Esophagus squamous epithelium (tissue), 5 donors: ENCODE results near the gene MAP4K1. TPM values are rescaled to one million over a fixed set of nuclear protein-coding genes. Genes with fewer than 3 reads are reported as not detected.
"Not testable (repeated sequence)": the region's sequence is repeated elsewhere in the genome, so short reads cannot be mapped to it uniquely, and the experiment has no call there.

Experiments
- DNase-seq: peaks from one replicate; lab custom pipeline; 2025; lab: John Stamatoyannopoulos, UW
- H3K27ac ChIP-seq, 4 donors: fragments of 200-600 bp; sonication (generic); one replicate each; pipeline ENCODE4 v1.5.1; 2016 to 2019; ENCODE audit warnings: mild to moderate bottlenecking in 1 of 4
- H3K27me3 ChIP-seq, 4 donors: fragments of 200-600 bp; sonication (generic); 1 replicate in 3 of 4; 2 replicates in 1 of 4; pipeline versions ENCODE4 v1.5.1 to v1.6.0; 2017 to 2021; ENCODE audit warnings: antibody characterized with exemption in 1 of 4
- H3K36me3 ChIP-seq, 3 donors: fragments of 200-600 bp; sonication (generic); one replicate each; pipeline ENCODE4 v1.5.1; 2016 to 2019
- H3K4me1 ChIP-seq, 3 donors: fragments of 200-600 bp; sonication (generic); one replicate each; pipeline ENCODE4 v1.5.1; 2017 to 2019
- H3K4me3 ChIP-seq, 4 donors: fragments of 200-600 bp; sonication (generic); 1 replicate in 3 of 4; 2 replicates in 1 of 4; pipeline ENCODE4 v1.5.1; 2016 to 2019; ENCODE audit warnings: mild to moderate bottlenecking in 2 of 4, moderate library complexity in 1 of 4
- H3K9me3 ChIP-seq, 3 donors: fragments of 200-600 bp; sonication (generic); one replicate each; pipeline ENCODE4 v1.5.1; 2016 to 2019
- POLR2A ChIP-seq, 4 donors: fragments of 450-650 bp; IDR thresholded peaks; one replicate each; pipeline ENCODE4 v1.6.1; 2017; ENCODE audit warnings: antibody characterized with exemption in 4 of 4, mild to moderate bottlenecking in 4 of 4, moderate library complexity in 3 of 4
- WGBS, 2 donors: methylation state at CpG; one replicate each; pipeline ENCODE4 v1.1.5; 2018; 5-methylcytosine and 5-hydroxymethylcytosine counted together
- intact Hi-C: fragments of 100-400 bp; cut with DNase I; formaldehyde crosslinking; loops from one replicate; pipeline ENCODE4 v1.15.0; 2022
- total RNA-seq, 4 donors: library from RNA; depleted of rRNA; stranded (reverse); fragments of >200 nt; gene quantifications; one replicate each; pipeline ENCODE4 v1.1.0, GENCODE V29; 2016
- TF ChIP-seq, protein P1 (sequence below), 6 experiments: fragments of 450-650 bp in 4 of 6; fragments of 200-600 bp in 2 of 6; sonication (generic) in 2 of 6; IDR thresholded peaks; one replicate each; pipeline ENCODE4 v1.5.1; 2016 to 2019; ENCODE audit warnings: antibody characterized with exemption in 6 of 6, mild to moderate bottlenecking in 4 of 6, moderate library complexity in 4 of 6
- donor health status: DM: yes; HTN: yes; CAD: no.

The MAP4K1 gene
- total RNA-seq, 4 donors from 2014 or later = 1.5 to 4.2 (median 2.7) TPM

DNA sequence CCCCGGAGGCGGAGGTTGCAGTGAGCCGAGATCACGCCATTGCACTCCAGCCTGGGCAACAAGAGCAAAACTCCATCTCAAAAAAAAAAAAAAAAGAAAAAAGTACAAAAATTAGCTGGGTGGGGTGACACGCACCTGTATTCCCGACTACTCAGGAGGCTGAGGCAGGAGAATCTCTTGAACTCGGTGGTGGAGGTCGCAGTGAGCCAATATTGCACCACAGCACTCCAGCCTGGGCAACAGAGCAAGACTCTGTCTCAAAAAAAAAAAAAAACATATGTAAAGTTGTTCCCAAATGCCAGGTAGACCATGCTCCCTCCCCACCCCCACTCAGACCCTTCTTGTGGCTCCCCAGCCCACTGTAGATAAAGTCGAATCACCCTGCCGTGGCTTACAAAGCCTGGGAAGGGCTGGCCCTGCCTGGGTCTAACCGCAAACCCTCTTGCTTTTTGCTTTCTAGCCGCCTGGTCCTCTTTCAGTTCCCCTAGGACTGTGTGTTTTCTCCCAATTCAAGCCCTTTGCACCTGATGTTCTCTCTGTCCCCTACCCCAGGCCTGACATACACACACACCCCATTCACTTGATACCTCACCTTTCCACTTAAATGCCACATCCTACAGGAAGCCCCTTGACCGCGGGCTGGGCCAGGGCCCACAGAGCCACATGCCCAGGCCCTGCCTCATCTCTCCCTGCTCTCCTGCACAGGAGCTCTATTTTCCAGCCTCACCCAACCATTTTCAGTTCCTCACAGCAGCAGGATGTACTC, 34.4 kb downstream of the MAP4K1 start:
- 79 to 87% methylated on average over 12 to 14 of the region's 14 CpGs for WGBS, 2 donors
- Histone ChIP-seq H3K27ac (no peak overlapping the region), H3K9me3 (no peaks in the 10 kb centered on the region), H3K27me3 (no peaks in the 10 kb centered on the region), H3K36me3 (peaks cover 0 to 35% (median 0%) of the 10 kb centered on the region in 3 donors), H3K4me3 (no peak overlapping the region), H3K4me1 (peaks cover 0 to 18% (median 0%) of the 10 kb centered on the region in 3 donors)
- intact Hi-C loops = no loop called here
- DNase-seq = no peak
- TF ChIP-seq POLR2A (IDR thresholded peaks at IDR 0.05) = no peak
- TF ChIP-seq, protein P1, sequence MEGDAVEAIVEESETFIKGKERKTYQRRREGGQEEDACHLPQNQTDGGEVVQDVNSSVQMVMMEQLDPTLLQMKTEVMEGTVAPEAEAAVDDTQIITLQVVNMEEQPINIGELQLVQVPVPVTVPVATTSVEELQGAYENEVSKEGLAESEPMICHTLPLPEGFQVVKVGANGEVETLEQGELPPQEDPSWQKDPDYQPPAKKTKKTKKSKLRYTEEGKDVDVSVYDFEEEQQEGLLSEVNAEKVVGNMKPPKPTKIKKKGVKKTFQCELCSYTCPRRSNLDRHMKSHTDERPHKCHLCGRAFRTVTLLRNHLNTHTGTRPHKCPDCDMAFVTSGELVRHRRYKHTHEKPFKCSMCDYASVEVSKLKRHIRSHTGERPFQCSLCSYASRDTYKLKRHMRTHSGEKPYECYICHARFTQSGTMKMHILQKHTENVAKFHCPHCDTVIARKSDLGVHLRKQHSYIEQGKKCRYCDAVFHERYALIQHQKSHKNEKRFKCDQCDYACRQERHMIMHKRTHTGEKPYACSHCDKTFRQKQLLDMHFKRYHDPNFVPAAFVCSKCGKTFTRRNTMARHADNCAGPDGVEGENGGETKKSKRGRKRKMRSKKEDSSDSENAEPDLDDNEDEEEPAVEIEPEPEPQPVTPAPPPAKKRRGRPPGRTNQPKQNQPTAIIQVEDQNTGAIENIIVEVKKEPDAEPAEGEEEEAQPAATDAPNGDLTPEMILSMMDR (IDR thresholded peaks at IDR 0.05) = no peak

- Histone ChIP-seq H3K27me3 (no peaks in the 10 kb centered on the region), H3K9me3 (no peaks in the 10 kb centered on the region), H3K4me3 (no peak overlapping the region), H3K4me1 (peaks cover 0 to 18% (median 0%) of the 10 kb centered on the region in 3 donors), H3K27ac (no peak overlapping the region), H3K36me3 (peaks cover 0 to 18% (median 0%) of the 10 kb centered on the region in 3 donors)
- DNase-seq = no peak
- intact Hi-C loops = no loop called here
- 92% methylated on average over 2 to 11 of the region's 15 CpGs for WGBS, 2 donors
- TF ChIP-seq POLR2A (IDR thresholded peaks at IDR 0.05) = no peak
- TF ChIP-seq, protein P1 (IDR thresholded peaks at IDR 0.05) = no peak
Observed at GRCh38 chr19:38580080-38580479, 37.7 kb downstream of the MAP4K1 start.

DNA sequence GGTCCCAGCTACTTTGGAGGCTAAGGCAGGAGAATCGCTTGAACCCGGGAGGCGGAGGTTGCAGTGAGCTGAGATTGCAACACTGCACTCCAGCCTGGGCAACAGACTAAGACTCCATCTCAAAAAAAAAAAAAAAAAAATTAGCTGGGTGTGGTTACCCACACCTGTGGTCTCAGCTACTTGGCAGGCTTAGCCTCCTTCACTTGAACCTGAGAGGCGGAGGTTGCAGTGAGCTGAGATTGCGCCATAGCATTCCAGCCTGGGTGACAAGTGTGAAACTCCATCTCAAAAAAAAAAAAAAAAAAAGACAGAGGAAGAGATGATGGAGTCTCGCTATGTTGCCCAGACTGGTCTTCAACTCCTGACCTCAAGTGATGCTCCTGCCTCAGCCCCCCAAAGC, 38.4 kb downstream of the MAP4K1 start:
- intact Hi-C loops, H3K9me3 ChIP-seq, H3K4me3 ChIP-seq, DNase-seq, H3K27ac ChIP-seq, H3K27me3 ChIP-seq: not testable (repeated sequence)
- H3K4me1 ChIP-seq = peaks cover 0 to 18% (median 0%) of the 10 kb centered on the region in 3 donors
- H3K36me3 ChIP-seq = peaks cover 0 to 18% (median 0%) of the 10 kb centered on the region in 3 donors
- WGBS, 2 donors = 52 to 59% methylated on average over 3 to 6 of the region's 6 CpGs

DNA sequence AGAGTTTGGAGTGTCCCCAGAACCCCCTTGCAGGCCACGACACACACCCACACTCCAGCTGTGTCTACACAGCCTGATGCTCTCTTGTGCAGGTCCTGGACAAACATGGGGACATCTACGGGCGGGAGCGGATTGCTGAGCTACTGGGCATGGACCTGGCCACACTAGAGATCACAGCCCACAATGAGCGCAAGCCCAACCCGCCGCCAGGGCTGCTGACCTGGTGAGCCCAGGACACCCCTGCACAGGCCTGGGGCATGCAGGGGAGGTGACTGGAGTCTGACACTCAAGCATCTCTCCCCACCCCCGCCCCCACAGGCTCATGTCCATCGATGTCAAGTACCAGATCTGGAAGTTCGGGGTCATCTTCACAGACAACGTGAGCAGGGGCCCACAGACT, 39.9 kb downstream of the MAP4K1 start:
- H3K9me3 ChIP-seq = no peaks in the 10 kb centered on the region
- H3K27me3 ChIP-seq = no peaks in the 10 kb centered on the region
- no peak for DNase-seq
- H3K27ac ChIP-seq = no peak overlapping the region
- WGBS, 2 donors = 80 to 89% methylated on average over 1 to 8 of the region's 11 CpGs
- H3K36me3 ChIP-seq = peaks cover 0 to 16% (median 0%) of the 10 kb centered on the region in 3 donors
- TF ChIP-seq POLR2A (IDR thresholded peaks at IDR 0.05) = no peak
- TF ChIP-seq, protein P1 (IDR thresholded peaks at IDR 0.05) = no peak
- H3K4me3 ChIP-seq = no peak overlapping the region
- intact Hi-C loops = no loop called here
- H3K4me1 ChIP-seq = peaks cover 0 to 18% (median 0%) of the 10 kb centered on the region in 3 donors

DNA sequence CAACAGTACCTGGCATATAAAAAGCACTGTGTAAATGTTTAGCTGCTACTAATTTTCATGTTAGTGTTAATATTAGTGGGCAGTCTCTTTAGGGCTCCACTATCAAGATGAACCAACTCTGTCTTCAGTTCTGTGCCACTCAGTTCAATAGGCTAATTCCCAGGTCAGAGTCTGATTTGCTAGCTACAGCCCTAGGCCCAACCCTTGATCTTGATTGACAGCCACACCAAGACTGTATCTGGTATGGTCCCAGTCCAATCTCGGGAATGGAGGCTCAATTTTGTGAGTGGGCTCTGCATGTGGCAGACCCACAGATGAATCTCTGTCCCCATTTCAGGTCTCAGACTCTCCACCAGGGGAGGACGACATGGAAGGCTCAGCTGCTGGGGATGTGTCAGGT, 46.1 kb downstream of the MAP4K1 start:
- no peaks in the 10 kb centered on the region for H3K27me3 ChIP-seq
- H3K27ac ChIP-seq = no peak overlapping the region
- TF ChIP-seq POLR2A (IDR thresholded peaks at IDR 0.05) = no peak
- TF ChIP-seq, protein P1 (IDR thresholded peaks at IDR 0.05) = no peak
- intact Hi-C loops = no loop called here
- peaks cover 0 to 5% (median 0%) of the 10 kb centered on the region in 3 donors for H3K36me3 ChIP-seq
- DNase-seq = no peak
- 86% methylated on average over 2 of the region's 2 CpGs; no CpG with 5 or more reads in 1 of the 2 donors for WGBS, 2 donors
- H3K4me1 ChIP-seq = no peaks in the 10 kb centered on the region
- H3K9me3 ChIP-seq = no peaks in the 10 kb centered on the region
- no peak overlapping the region for H3K4me3 ChIP-seq
